Naive thymus-derived CD4-positive, alpha-beta T cell (primary cell): Measurements from ENCODE around the gene SHANK1. TPM values are rescaled to one million over a fixed set of nuclear protein-coding genes. Genes with fewer than 3 reads are reported as not detected.

Experiments used
- ATAC-seq: fragments of 150-1000 bp; cut with Tn5 transposase; 2 replicates; pipeline ENCODE4 v1.10.0; 2021; ENCODE audit warnings: mild to moderate bottlenecking, moderate library complexity
- CTCF ChIA-PET: fragments of 350-600 bp; sonication (Branson Sonifier 250); formaldehyde crosslinking; loops from one replicate; lab custom pipeline; 2021; ENCODE audit warnings: antibody characterized with exemption; lab: Charles Lee
- POLR2A ChIA-PET: fragments of 350-600 bp; sonication (Branson Sonifier 250); formaldehyde crosslinking; loops from one replicate; lab custom pipeline; 2021; ENCODE audit warnings: antibody characterized with exemption, inconsistent platforms; lab: Charles Lee
- DNase-seq, 9 donors: peaks; one replicate each; pipeline versions ENCODE4 v3.0.0 to v3.0.0-alpha.2; 2020 to 2022; ENCODE audit warnings: mixed read lengths in 1 of 9
- H3K27ac ChIP-seq: one replicate; pipeline ENCODE4 v1.7.0; 2013; ENCODE audit warnings: mild to moderate bottlenecking, low read depth, low read length, moderate library complexity
- H3K27me3 ChIP-seq, 2 donors: one replicate each; pipeline ENCODE4 v1.7.0; 2013; ENCODE audit warnings: low read length in 2 of 2, mild to moderate bottlenecking in 2 of 2, moderate library complexity in 2 of 2; ENCODE audit not compliant: control insufficient read depth in 2 of 2, insufficient read depth in 2 of 2
- H3K36me3 ChIP-seq, 3 experiments: 1 replicate in 2 of 3; 2 replicates in 1 of 3; pipeline ENCODE4 v1.7.0; 2013; ENCODE audit warnings: low read length in 3 of 3, mild to moderate bottlenecking in 3 of 3, moderate library complexity in 1 of 3; ENCODE audit not compliant: insufficient read depth in 3 of 3, control insufficient read depth in 2 of 3
- H3K4me1 ChIP-seq, 2 donors: one replicate each; pipeline ENCODE4 v1.7.0; 2013; ENCODE audit warnings: low read length in 2 of 2, mild to moderate bottlenecking in 2 of 2, moderate library complexity in 1 of 2; ENCODE audit not compliant: control insufficient read depth in 2 of 2, insufficient read depth in 2 of 2
- H3K4me3 ChIP-seq: 2 replicates; pipeline ENCODE4 v1.7.0; 2013; ENCODE audit warnings: mild to moderate bottlenecking, low read length
- H3K9me3 ChIP-seq, 3 experiments: 1 replicate in 2 of 3; 2 replicates in 1 of 3; pipeline ENCODE4 v1.7.0; 2013; ENCODE audit warnings: low read length in 3 of 3; ENCODE audit not compliant: control insufficient read depth in 2 of 3
- H3K27ac Mint-ChIP-seq, 9 donors: one replicate each; pipeline ENCODE4 v1.8.0; 2020 to 2022; ENCODE audit warnings: mixed read lengths in 9 of 9, mild to moderate bottlenecking in 8 of 9, moderate library complexity in 5 of 9, inconsistent platforms in 2 of 9
- H3K27me3 Mint-ChIP-seq, 5 donors: one replicate each; pipeline ENCODE4 v1.8.0; 2021 to 2022; ENCODE audit warnings: mixed read lengths in 5 of 5, mild to moderate bottlenecking in 1 of 5
- H3K36me3 Mint-ChIP-seq, 5 donors: one replicate each; pipeline ENCODE4 v1.8.0; 2020 to 2022; ENCODE audit warnings: mixed read lengths in 5 of 5, mild to moderate bottlenecking in 3 of 5, inconsistent platforms in 1 of 5
- H3K4me1 Mint-ChIP-seq, 7 donors: one replicate each; pipeline ENCODE4 v1.8.0; 2020 to 2022; ENCODE audit warnings: mixed read lengths in 7 of 7, mild to moderate bottlenecking in 3 of 7, inconsistent platforms in 1 of 7
- H3K4me3 Mint-ChIP-seq, 10 donors: one replicate each; pipeline ENCODE4 v1.8.0; 2020 to 2022; ENCODE audit warnings: mild to moderate bottlenecking in 10 of 10, mixed read lengths in 10 of 10, moderate library complexity in 6 of 10, inconsistent platforms in 2 of 10
- H3K9me3 Mint-ChIP-seq, 11 donors: one replicate each; pipeline ENCODE4 v1.8.0; 2020 to 2022; ENCODE audit warnings: mixed read lengths in 11 of 11, mild to moderate bottlenecking in 4 of 11, inconsistent platforms in 1 of 11, moderate library complexity in 1 of 11
- intact Hi-C, 2 donors: fragments of 100-400 bp; cut with micrococcal nuclease; formaldehyde crosslinking; loops; one replicate each; pipeline ENCODE4 v1.15.1; 2023
- polyA plus RNA-seq, 2 donors: library from polyadenylated mRNA; unstranded; fragments of 300-500 nt; fragmentation: Illumina TruSeq; gene quantifications; one replicate each; pipeline ENCODE4 v1.2.3, GENCODE V29; 2021
- total RNA-seq, 6 experiments: library from RNA in 5 of 6; stranded (reverse) in 5 of 6; gene quantifications; 1 replicate in 5 of 6; 2 replicates in 1 of 6; pipeline ENCODE4 v1.2.3 and lab custom pipeline; 2021 to 2026

Gene SHANK1
- total and polyA plus RNA-seq, 7 experiments from 2014 or later: 0.64 to 0.69 TPM; not detected in 5

- H3K9me3 ChIP-seq: peaks cover 0 to 8% (median 0%) of the 10 kb centered on the region in 3 experiments
- ChIA-PET POLR2A (no interaction called here), CTCF (no interaction called here)
- DNase-seq (peak; percentile 44 to 79 (median 62)), ATAC-seq (peak; percentile 93)
- H3K4me3 Mint-ChIP-seq: no peak overlapping the region
- peaks cover 0 to 19% (median 7%) of the 10 kb centered on the region in 11 donors for H3K9me3 Mint-ChIP-seq
- no peak overlapping the region for H3K4me3 ChIP-seq
- no peaks in the 10 kb centered on the region for H3K36me3 ChIP-seq
- H3K27ac Mint-ChIP-seq: peak overlapping the region in 2 of 9 donors; percentile 34 to 62
- H3K27me3 ChIP-seq: peaks cover 3 to 7% of the 10 kb centered on the region in 2 donors
- peaks cover 15 to 67% (median 65%) of the 10 kb centered on the region in 5 donors for H3K27me3 Mint-ChIP-seq
- no peak overlapping the region for H3K27ac ChIP-seq
- H3K4me1 ChIP-seq: peaks cover 0 to 4% of the 10 kb centered on the region in 2 donors
- intact Hi-C loops: no loop called here
- H3K4me1 Mint-ChIP-seq: peaks cover 3 to 11% (median 6%) of the 10 kb centered on the region in 7 donors
- peaks cover 0 to 5% (median 0%) of the 10 kb centered on the region in 5 donors for H3K36me3 Mint-ChIP-seq
Measured at GRCh38 chr19:50679177-50680125, 40.2 kb downstream of the SHANK1 start.

GRCh38 chr19:50678323-50678722 is 41.3 kb downstream of the SHANK1 start:
- peaks cover 0 to 4% of the 10 kb centered on the region in 2 donors for H3K4me1 ChIP-seq
- peaks cover 0 to 8% (median 0%) of the 10 kb centered on the region in 3 experiments for H3K9me3 ChIP-seq
- Mint-ChIP-seq H3K27me3 (peaks cover 20 to 72% (median 66%) of the 10 kb centered on the region in 5 donors), H3K36me3 (peaks cover 0 to 5% (median 0%) of the 10 kb centered on the region in 5 donors), H3K9me3 (peaks cover 0 to 19% (median 7%) of the 10 kb centered on the region in 11 donors), H3K4me3 (no peak overlapping the region), H3K4me1 (peaks cover 3 to 11% (median 6%) of the 10 kb centered on the region in 7 donors), H3K27ac (no peak overlapping the region)
- ChIA-PET CTCF (no interaction called here), POLR2A (no interaction called here)
- peaks cover 3 to 7% of the 10 kb centered on the region in 2 donors for H3K27me3 ChIP-seq
- no peaks in the 10 kb centered on the region for H3K36me3 ChIP-seq
- H3K4me3 ChIP-seq: no peak overlapping the region
- no peak for DNase-seq
- no peak for ATAC-seq
- H3K27ac ChIP-seq: no peak overlapping the region
- intact Hi-C loops: no loop called here

GRCh38 chr19:50677636-50678035 is 42.0 kb downstream of the SHANK1 start:
- H3K27ac Mint-ChIP-seq: peak overlapping the region in 1 of 9 donors; percentile 70
- H3K36me3 ChIP-seq: no peaks in the 10 kb centered on the region
- ATAC-seq: no peak
- peaks cover 0 to 19% (median 7%) of the 10 kb centered on the region in 11 donors for H3K9me3 Mint-ChIP-seq
- H3K9me3 ChIP-seq: peaks cover 0 to 8% (median 0%) of the 10 kb centered on the region in 3 experiments
- no peak overlapping the region for H3K27ac ChIP-seq
- H3K36me3 Mint-ChIP-seq: peaks cover 0 to 5% (median 0%) of the 10 kb centered on the region in 5 donors
- no peak overlapping the region for H3K4me3 ChIP-seq
- H3K4me1 Mint-ChIP-seq: peaks cover 3 to 11% (median 6%) of the 10 kb centered on the region in 7 donors
- peaks cover 27 to 76% (median 69%) of the 10 kb centered on the region in 5 donors for H3K27me3 Mint-ChIP-seq
- H3K27me3 ChIP-seq: peaks cover 3 to 7% of the 10 kb centered on the region in 2 donors
- ChIA-PET CTCF (no interaction called here), POLR2A (no interaction called here)
- intact Hi-C loops: no loop called here
- no peak for DNase-seq
- H3K4me3 Mint-ChIP-seq: no peak overlapping the region
- H3K4me1 ChIP-seq: peaks cover 0 to 4% of the 10 kb centered on the region in 2 donors

GRCh38 chr19:50676625-50677197 is 42.9 kb downstream of the SHANK1 start:
- H3K4me1 Mint-ChIP-seq: peaks cover 3 to 11% (median 6%) of the 10 kb centered on the region in 7 donors
- Histone ChIP-seq H3K9me3 (peaks cover 0 to 8% (median 0%) of the 10 kb centered on the region in 3 experiments), H3K36me3 (no peaks in the 10 kb centered on the region), H3K4me1 (peaks cover 0 to 4% of the 10 kb centered on the region in 2 donors), H3K27ac (no peak overlapping the region), H3K4me3 (no peak overlapping the region), H3K27me3 (peaks cover 3 to 7% of the 10 kb centered on the region in 2 donors)
- POLR2A ChIA-PET: no interaction called here
- peaks cover 32 to 76% (median 67%) of the 10 kb centered on the region in 5 donors for H3K27me3 Mint-ChIP-seq
- ATAC-seq (no peak), DNase-seq (no peak)
- no peak overlapping the region for H3K27ac Mint-ChIP-seq
- peaks cover 0 to 19% (median 6%) of the 10 kb centered on the region in 11 donors for H3K9me3 Mint-ChIP-seq
- CTCF ChIA-PET: no interaction called here
- H3K4me3 Mint-ChIP-seq: no peak overlapping the region
- intact Hi-C loops: no loop called here
- H3K36me3 Mint-ChIP-seq: peaks cover 0 to 5% (median 0%) of the 10 kb centered on the region in 5 donors

- no peak overlapping the region for H3K4me3 ChIP-seq
- H3K27ac ChIP-seq: no peak overlapping the region
- CTCF ChIA-PET: no interaction called here
- no peaks in the 10 kb centered on the region for H3K36me3 ChIP-seq
- no peak overlapping the region for H3K4me3 Mint-ChIP-seq
- H3K27me3 ChIP-seq: no peaks in the 10 kb centered on the region
- DNase-seq: no peak
- peaks cover 0 to 5% (median 0%) of the 10 kb centered on the region in 5 donors for H3K36me3 Mint-ChIP-seq
- peaks cover 0 to 8% (median 0%) of the 10 kb centered on the region in 3 experiments for H3K9me3 ChIP-seq
- H3K9me3 Mint-ChIP-seq: peaks cover 0 to 22% (median 7%) of the 10 kb centered on the region in 11 donors
- H3K4me1 Mint-ChIP-seq: peaks cover 0 to 4% (median 0%) of the 10 kb centered on the region in 7 donors
- peaks cover 45 to 79% (median 65%) of the 10 kb centered on the region in 5 donors for H3K27me3 Mint-ChIP-seq
- intact Hi-C loops: no loop called here
- H3K27ac Mint-ChIP-seq: no peak overlapping the region
- POLR2A ChIA-PET: no interaction called here
- H3K4me1 ChIP-seq: no peaks in the 10 kb centered on the region
- no peak for ATAC-seq
Measured at GRCh38 chr19:50673118-50673517, 46.5 kb downstream of the SHANK1 start.

- Mint-ChIP-seq H3K36me3 (no peaks in the 10 kb centered on the region), H3K4me3 (peak overlapping the region in 1 of 10 donors; percentile 18), H3K9me3 (peaks cover 0 to 7% (median 0%) of the 10 kb centered on the region in 11 donors), H3K4me1 (peaks cover 0 to 4% (median 0%) of the 10 kb centered on the region in 7 donors), H3K27ac (no peak overlapping the region), H3K27me3 (peaks cover 41 to 66% (median 57%) of the 10 kb centered on the region in 5 donors)
- no peak for ATAC-seq
- CTCF ChIA-PET: interaction anchor here (0.5 kb wide), 1 partner anchor 705 kb away, joined by 3 read pairs; no protein-coding TSS in a partner anchor
- POLR2A ChIA-PET: no interaction called here
- Histone ChIP-seq H3K27ac (no peak overlapping the region), H3K4me3 (no peak overlapping the region), H3K27me3 (no peaks in the 10 kb centered on the region), H3K9me3 (no peaks in the 10 kb centered on the region), H3K4me1 (no peaks in the 10 kb centered on the region), H3K36me3 (no peaks in the 10 kb centered on the region)
- DNase-seq: no peak
- intact Hi-C loops: no loop called here
Measured at GRCh38 chr19:50670102-50670380, 49.6 kb downstream of the SHANK1 start.
